ENCODE measurements around the gene ZNF189. TPM values are rescaled to one million over a fixed set of nuclear protein-coding genes. Genes with fewer than 3 reads are reported as not detected.

Gene ZNF189
- total RNA-seq, 4 donors from 2014 or later, result 9.7 to 42.8 (median 12.2) TPM

DNA sequence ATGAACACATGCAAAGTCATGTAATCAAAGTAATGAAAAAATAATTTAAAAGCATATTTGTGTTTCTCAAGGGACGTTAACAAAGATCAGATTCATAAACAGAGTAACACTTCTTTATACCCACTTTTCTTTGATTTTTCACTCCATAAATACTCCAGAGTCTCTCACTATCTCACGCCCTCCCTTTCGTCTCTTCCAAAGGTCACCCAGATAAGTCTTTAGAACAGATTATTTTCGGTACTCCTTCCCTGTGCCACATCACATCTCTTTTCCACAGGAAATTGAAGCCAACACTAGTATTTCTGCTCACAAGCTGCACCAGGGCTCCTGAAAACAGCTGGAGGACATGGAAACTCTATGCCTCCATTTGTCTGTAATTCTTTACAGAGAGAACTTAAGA, 52.3 kb downstream of the ZNF189 start:
- no peaks in the 10 kb centered on the region for H3K4me1 ChIP-seq
- no peaks in the 10 kb centered on the region for H3K36me3 ChIP-seq
- intact Hi-C loops (cut with DNase I; ENCODE audit: low total_unique reads) (no loop called here), in situ Hi-C loops (cut with MboI; ENCODE audit: low sequenced_read_pairs in 4 of 4) (no loop called here)
- ATAC-seq (no peak), DNase-seq (no peak)
- no peak overlapping the region for H3K27ac ChIP-seq
- no peaks in the 10 kb centered on the region for H3K27me3 ChIP-seq
- no peak overlapping the region for H3K4me3 ChIP-seq
- TF ChIP-seq POLR2A (IDR thresholded peaks at IDR 0.05), result no peak
- TF ChIP-seq, protein P1, sequence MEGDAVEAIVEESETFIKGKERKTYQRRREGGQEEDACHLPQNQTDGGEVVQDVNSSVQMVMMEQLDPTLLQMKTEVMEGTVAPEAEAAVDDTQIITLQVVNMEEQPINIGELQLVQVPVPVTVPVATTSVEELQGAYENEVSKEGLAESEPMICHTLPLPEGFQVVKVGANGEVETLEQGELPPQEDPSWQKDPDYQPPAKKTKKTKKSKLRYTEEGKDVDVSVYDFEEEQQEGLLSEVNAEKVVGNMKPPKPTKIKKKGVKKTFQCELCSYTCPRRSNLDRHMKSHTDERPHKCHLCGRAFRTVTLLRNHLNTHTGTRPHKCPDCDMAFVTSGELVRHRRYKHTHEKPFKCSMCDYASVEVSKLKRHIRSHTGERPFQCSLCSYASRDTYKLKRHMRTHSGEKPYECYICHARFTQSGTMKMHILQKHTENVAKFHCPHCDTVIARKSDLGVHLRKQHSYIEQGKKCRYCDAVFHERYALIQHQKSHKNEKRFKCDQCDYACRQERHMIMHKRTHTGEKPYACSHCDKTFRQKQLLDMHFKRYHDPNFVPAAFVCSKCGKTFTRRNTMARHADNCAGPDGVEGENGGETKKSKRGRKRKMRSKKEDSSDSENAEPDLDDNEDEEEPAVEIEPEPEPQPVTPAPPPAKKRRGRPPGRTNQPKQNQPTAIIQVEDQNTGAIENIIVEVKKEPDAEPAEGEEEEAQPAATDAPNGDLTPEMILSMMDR (IDR thresholded peaks at IDR 0.05 in 4 of 5, conservative IDR thresholded peaks at IDR 0.05 in 1 of 5), result no peak
- H3K9me3 ChIP-seq, result no peaks in the 10 kb centered on the region

DNA sequence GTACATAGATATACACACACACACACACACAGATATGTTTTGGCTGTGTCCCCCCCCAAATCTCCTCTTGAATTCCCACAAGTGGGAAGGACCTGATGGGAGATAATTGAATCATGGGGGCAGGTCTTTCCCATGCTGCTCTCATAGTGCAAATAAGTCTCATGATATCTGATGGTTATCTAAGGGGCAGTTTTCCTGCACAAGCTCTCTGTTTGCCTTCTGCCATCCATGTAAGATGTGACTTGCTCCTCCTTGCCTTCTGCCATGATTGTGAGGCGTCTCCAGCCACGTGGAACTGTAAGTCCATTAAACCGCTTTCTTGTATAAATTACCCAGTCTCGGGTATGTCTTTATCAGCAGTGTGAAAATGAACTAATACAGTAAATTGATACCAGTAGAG, 52.8 kb downstream of the ZNF189 start:
- TF ChIP-seq, protein P1 (IDR thresholded peaks at IDR 0.05 in 4 of 5, conservative IDR thresholded peaks at IDR 0.05 in 1 of 5), result no peak
- TF ChIP-seq POLR2A (IDR thresholded peaks at IDR 0.05), result no peak
- Histone ChIP-seq H3K36me3 (no peaks in the 10 kb centered on the region), H3K9me3 (no peaks in the 10 kb centered on the region), H3K27me3 (no peaks in the 10 kb centered on the region), H3K4me3 (no peak overlapping the region), H3K4me1 (no peaks in the 10 kb centered on the region), H3K27ac (no peak overlapping the region)
- intact Hi-C loops (cut with DNase I; ENCODE audit: low total_unique reads), result no loop called here
- ATAC-seq (no peak), DNase-seq (no peak)
- in situ Hi-C loops (cut with MboI; ENCODE audit: low sequenced_read_pairs in 4 of 4), result no loop called here

DNA sequence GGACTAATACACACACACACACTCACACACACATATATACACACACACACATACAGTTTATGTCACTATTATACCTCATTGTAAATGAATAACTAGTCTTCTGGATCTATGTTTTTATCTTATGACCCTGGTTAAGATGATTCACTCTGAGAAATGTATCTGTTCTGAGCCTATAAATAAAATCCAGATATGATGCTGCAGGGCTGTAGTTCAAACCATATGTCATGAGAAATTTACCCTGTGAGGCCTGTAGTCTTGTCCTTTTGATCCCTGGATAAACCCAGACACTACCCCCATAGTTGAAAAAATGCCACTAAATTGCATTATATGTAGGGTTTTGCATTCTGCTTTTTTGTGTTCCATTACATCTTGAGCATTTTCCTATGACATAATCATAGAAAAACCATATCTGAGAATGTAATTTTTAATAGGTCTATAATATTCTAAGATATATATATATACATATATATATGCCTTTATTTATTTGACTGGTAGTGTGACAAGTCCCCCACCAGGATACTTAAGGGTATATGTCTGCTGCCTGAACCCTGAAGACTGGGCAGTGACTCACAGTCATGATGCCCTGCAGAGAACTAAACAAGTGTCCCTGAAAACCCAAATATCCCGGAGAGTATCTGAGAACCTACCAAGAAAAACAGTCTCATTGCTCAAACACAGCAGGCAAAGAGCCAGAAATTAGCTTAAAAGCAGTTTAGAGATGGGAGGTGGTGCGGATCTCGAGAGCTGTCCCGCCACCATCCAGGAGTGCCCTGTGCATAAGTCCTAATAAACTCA, 55.3 kb downstream of the ZNF189 start:
- Histone ChIP-seq H3K27me3 (no peaks in the 10 kb centered on the region), H3K36me3 (no peaks in the 10 kb centered on the region), H3K27ac (no peak overlapping the region), H3K9me3 (no peaks in the 10 kb centered on the region), H3K4me1 (no peaks in the 10 kb centered on the region), H3K4me3 (no peak overlapping the region)
- TF ChIP-seq, protein P1 (IDR thresholded peaks at IDR 0.05 in 4 of 5, conservative IDR thresholded peaks at IDR 0.05 in 1 of 5), result no peak
- TF ChIP-seq POLR2A (IDR thresholded peaks at IDR 0.05), result no peak
- no peak for ATAC-seq
- in situ Hi-C loops (cut with MboI; ENCODE audit: low sequenced_read_pairs in 4 of 4), result no loop called here
- intact Hi-C loops (cut with DNase I; ENCODE audit: low total_unique reads), result no loop called here
- no peak for DNase-seq

GRCh38 chr9:101455656-101456240, 57.1 kb downstream of the ZNF189 start:
- Histone ChIP-seq H3K36me3 (no peaks in the 10 kb centered on the region), H3K4me3 (no peak overlapping the region), H3K27ac (no peak overlapping the region), H3K4me1 (no peaks in the 10 kb centered on the region), H3K9me3 (no peaks in the 10 kb centered on the region), H3K27me3 (no peaks in the 10 kb centered on the region)
- DNase-seq, result no peak
- in situ Hi-C loops (cut with MboI; ENCODE audit: low sequenced_read_pairs in 4 of 4), result loop anchor here in 3 of 4 donors (5.0 kb wide), 1 partner anchor 77 kb away; the partner anchor contains the start of gene RNF20 (in 3 of the 3)
- TF ChIP-seq, protein P1 (IDR thresholded peaks at IDR 0.05 in 4 of 5, conservative IDR thresholded peaks at IDR 0.05 in 1 of 5), result no peak
- no peak for TF ChIP-seq POLR2A (IDR thresholded peaks at IDR 0.05)
- intact Hi-C loops (cut with DNase I; ENCODE audit: low total_unique reads), result no loop called here
- ATAC-seq, result no peak
